GM18498 (cell line): ENCODE results near the gene POU2AF3.

Source experiments
- ATAC-seq: cut with Tn5 transposase; IDR thresholded peaks from one replicate; pipeline ENCODE4 v1.9.1; 2021; ENCODE audit warnings: mild to moderate bottlenecking, moderate library complexity; ENCODE audit not compliant: unreplicated experiment

The POU2AF3 gene

GRCh38 chr11:111326824-111327223 is 28.5 kb downstream of the POU2AF3 start:
- no peak for ATAC-seq

DNA sequence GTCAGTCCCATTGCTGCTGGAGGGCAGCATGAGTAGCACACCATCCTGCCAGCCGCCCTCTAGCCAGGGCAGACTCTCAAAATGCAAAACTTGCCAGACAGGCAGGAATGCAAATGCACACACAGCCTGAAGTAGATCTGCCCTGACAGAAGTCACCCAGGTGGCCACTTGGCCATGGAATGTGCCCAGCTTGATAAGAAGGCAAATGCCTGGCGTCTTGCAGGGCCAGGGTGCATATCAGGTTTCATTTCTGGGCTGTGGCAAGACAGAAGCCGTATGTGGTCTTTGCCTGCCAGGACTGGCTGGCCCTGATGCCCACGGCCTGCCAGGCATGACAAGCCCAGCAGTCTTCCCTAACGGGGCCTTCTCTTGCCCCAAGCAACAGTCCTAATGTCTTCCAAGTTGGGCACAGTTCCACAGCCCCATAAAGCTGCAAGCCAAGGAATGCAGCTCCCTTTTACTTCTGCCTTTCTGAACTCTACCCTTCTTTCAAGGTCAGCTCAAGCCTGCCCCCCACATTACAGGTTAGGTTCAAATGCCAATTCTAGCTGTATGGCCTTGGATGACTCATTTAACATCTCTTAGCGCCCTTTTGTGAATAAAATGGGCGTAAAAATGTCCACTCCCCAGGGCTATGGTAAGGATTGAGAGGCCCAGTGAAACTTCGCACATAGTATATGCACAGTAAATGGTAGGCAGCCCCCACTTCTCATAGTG is 29.7 kb downstream of the POU2AF3 start:
- ATAC-seq = no peak

DNA sequence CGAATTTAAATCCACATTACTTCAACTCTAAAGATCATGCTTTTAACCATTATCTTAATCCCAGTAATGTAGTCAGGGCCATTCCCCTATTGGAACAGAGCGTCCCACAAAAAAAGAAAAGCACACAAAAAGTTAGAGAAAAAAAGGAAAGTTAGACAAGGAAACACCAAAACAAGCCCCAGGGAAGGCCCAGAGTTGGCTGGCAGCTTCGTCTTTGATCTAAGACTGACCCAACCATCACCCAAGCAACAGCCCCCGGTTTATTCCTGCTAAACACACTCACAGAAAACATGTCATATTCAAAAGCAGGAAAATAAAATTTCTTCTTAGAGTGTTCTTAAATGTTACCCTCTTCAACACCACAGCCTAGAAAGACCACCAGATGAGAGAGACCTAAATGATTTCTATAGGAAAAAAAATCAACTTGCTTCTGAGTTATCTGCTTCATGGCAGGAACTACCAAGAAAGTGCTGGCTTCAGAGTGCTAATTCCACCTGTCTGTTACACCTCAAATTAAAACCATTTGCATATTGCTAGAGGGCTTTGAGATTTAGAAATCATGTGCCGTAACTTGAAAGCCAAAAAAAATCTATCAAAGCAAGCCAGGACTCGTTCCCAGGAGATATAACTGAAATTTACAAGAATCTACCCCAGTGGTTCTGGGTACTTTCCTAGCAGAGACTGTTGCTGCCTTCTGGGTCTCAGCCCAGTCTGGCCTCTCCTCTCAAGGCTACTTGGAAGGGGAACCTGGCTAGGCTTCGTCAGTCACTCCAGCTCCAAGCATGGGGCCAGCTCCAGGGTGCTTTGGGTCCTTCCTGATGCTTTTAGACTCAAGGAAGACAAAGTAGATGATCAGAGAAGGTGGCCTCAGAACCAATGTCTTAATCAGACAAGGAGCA is 31.2 kb downstream of the POU2AF3 start:
- no peak for ATAC-seq

DNA sequence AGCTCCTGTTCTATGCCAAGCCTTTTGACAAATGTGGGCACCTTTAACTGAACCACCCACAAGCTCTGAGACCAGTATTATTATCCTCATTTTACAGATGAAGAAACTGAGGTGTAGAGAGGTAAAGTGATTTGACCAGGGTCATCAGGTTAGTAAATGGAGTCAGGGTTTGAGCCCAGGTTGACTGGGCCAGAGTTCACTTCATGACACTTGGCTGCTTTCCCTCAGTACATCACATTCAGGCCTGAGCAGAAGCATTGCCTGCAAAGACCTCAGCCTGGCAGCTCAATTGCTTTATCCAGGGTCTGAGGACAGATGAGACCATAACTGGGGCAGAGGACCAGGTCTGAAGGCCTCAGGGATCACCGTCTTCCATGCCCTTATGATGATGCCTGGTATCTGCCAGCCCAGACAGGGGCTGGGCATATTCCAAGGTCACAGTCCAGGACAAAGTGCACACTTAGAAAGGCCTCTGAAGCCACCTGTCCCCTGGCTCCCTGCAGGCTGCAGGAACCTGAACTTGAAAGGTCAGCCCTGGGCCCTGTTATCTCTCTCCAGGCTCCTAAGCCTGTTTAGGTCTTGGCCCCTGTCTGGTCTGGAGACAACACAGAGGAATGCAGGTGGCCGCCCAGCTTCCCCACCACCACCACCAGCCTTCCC is 32.0 kb downstream of the POU2AF3 start:
- no peak for ATAC-seq

DNA sequence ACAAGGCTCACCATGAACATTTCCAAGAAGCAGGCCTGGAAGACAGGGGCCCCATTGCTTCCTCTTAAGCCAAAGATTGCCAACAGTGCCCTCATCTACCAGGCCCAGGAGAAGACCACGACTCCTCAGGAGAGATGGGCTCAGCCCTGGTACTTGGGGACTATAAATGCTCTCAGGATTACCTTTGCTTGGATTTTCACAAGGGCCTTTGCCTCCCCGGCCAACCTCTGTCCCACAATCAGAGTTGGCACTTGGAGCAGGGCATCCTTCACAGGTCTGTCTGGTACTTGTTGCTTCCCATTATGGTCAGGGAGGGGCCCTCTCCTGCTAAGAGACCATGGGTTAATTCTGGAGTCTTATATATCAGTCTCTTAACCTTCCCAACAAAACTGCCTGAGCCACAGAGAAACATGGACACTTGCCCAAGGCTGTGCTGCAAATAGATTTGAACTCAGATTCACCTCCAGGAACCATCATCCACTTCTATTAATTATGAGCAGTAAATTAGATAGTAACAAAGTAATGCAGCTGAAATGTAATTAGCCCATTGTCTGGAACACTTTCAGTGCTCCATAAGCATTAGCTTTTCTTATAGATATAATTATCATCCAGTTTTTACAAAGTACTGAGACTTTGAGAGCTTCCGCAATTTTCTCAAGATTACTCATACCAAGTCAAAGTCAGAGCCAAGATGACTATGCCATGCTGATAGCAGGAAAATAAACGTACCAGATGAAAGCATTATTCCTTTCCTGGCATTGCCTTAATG is 33.5 kb downstream of the POU2AF3 start:
- no peak for ATAC-seq

DNA sequence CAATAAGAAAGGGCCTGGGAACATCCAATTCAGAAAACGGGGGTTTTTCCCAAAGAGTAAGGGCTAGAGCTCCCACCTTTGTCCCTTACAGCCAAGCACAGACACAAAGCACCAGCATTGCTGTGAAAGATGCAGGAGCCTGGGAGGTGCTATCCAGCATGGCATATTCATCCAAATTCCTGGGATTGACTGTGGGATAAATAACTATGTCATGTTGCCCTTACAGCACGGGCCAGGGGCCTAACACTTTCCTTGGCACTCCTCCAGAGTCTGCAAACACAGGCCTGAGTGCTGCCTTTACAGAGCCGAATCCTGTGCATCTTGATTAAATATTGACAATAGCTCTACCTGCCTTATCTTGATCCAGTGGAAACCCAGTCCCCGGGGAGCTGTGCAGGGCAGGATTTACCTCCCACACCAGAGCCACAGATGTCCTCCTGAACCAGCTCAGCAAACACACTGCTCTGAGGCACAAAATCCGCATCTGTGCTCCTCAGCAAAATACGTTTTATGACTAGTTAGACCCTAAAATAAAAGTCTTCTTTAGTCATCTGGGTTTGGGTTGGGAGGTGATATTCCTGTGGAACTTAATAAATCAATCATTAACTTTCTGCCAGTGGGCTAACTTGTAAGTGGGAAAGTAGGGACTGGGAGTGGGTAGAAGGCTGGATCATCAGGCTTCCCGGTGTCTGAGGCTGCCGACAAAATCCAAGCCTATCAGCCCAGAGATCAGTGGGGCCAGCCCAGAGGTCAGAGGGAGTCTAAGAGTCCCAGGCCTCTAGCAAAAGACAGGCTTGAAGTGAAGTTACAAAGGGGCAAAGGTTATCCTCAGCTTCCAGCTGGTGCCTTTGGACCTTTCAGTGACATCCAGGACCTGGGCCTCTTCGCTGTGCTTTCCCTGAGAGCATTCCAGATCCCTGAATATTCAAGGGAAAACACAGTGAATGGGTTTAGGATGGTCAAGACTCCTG is 36.5 kb downstream of the POU2AF3 start:
- ATAC-seq = no peak

GRCh38 chr11:111335549-111335948 is 37.2 kb downstream of the POU2AF3 start:
- no peak for ATAC-seq

DNA sequence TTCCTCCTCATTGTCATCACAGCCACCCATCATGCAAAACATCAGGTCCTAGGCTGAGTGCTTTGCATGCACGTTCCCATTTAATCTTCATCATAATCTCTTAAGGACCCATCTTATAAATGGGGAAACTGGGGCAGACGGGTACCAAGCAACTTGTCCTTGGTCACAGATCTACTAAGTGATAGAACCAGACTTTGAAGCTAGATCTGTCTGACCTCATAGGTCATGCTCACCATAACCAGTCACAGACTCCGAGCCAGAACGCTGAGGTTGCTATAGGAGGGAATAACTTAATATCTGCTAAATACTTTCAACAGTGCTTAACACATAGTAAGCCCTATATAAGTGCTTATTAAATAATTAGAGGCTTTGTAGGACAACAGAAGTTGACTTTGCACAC is 37.7 kb downstream of the POU2AF3 start:
- ATAC-seq = no peak

DNA sequence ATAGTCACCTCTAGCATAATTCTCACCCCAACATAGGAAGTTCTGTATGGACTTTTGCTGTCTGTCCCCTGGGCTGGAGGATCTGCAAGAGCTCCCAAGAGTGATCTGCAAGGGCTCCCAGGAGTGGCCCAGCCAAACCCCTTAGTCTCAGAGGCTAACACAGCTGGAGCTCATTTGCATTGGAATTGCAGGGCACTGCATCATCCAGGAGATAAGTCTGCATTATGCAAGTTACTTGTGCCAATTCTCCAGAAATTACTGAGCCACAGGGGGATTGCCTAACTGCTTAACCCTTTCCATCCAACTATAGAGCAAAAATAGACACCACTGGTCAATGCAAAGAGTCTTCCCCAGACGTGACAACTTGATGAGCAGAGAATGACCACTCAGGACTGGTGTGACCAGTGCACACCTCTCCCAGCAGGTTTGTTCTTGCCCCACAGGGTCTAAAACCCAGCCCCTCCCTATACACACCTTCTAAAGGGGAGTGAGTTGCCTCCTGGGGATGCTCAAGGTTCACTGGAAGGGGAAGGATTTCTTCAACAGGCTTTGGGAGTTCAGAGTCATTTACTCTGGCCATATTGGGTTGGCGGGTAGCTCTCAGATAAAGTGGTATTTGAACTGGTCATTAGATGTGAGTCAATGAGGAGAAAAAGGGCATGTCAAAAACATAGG is 38.4 kb downstream of the POU2AF3 start:
- no peak for ATAC-seq

DNA sequence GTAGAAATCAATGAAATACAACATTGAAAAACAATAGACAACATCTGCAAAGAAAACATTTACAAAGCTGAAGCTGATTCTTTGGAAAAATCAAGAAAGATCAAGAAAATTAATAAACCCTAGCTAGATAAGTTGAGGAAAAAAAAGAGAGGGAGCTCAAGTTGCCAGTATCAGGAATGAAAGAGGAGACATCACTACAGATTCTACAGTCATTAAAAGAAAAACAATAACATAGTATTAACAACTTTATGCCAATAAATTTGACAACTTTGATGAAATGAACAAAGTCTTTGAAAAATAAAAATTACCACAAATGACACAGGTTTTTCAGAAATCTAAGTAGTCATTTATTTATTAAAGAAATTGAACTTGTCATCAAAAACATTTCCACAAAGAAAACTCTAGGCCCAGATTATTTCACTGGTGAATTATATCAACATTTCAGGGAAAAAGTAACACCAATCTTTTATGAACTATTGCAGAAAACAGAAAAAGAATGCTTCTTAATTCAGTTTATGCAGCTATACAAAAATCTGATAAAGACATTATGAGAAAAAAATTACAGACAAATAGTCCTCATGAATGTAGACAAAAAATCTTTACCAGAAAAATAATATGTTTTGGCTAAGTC is 41.5 kb downstream of the POU2AF3 start:
- ATAC-seq = no peak

DNA sequence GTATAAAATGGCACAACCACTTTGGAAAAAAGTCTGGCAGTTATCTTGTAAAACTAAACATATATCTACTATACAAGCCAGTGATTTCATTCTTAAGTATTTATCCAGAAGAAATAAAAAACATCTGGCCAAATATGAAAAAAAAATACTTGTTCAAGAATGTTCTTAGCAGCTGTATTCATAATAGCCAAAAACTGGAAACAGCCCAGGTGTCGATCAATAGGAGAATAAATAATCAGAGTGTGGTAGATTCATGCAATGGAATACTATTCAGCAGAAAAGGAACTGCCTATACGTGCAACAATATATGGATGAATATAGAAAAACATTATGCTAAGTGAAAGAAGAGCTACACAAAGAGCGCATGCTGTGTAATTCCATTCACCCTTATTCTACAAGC is 44.0 kb downstream of the POU2AF3 start:
- no peak for ATAC-seq

GRCh38 chr11:111344032-111344431 is 45.7 kb downstream of the POU2AF3 start:
- no peak for ATAC-seq

- no peak for ATAC-seq
Measured at GRCh38 chr11:111347002-111347722, 48.8 kb downstream of the POU2AF3 start.

DNA sequence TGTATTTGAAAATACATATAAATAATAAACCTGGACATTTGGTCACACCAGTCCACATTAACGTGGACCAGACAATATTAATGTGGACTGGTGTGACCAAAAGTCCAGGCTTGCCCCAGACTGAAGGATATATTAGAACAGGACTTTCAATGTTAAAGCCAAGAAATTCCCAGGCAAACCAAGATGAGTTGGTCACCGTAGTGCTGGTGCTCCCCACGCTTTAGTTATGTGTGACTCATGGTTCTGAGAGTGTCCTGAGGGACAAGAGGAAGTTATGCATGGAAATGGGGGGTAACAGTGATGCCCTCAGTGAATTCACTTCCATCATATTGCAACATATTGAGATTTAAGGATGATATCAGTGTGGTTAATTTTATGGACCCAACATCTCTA is 49.4 kb downstream of the POU2AF3 start:
- no peak for ATAC-seq

GRCh38 chr11:111348147-111348546 is 49.8 kb downstream of the POU2AF3 start:
- no peak for ATAC-seq

DNA sequence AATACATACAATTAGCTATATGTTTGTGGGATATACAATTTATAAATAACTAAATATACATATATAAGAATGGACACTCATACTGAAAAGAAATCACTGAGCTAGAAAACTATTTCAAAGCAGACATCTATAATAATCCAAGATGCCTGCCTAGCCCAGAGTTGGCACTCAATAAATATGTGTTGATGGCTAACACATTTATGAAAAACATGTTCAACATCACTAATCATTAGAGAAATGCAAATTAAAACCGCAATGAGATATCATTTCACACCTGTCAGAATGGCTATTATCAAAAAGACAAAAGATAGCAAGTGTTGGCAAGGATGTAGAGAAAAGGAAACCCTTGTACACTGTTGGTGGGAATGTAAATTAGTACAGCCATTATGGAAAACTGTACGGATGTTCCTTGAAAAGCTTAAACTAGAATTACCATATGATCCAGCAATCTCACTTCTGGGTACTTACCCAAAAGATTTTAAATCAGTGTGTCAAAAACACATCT is 50.9 kb downstream of the POU2AF3 start:
- ATAC-seq = no peak

DNA sequence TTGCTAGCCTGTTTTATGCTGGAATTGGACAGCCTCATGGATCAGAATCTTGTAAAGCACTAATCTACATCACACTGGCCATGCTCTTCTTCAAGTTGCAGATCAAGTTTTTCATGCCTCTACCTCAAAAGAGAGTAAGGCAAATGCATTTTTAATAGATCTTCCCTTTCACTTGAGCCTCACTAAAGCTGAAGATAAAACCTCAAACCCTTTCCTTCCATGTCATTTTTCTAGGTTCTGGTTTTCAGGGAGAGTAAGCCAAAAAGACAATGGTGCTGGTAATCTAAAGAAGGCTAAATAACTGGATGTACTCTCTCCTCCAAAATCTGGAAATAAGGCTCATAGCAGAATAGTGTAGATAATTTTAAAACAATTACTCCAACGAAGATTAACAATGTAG is 52.5 kb downstream of the POU2AF3 start:
- ATAC-seq = no peak
